ENCODE results near the gene CLTA. TPM values are rescaled to one million over a fixed set of nuclear protein-coding genes. Genes with fewer than 3 reads are reported as not detected.

The CLTA gene
- total RNA-seq = 281 and 317 TPM in 2 replicates
- polyA plus RNA-seq = 212 and 229 TPM in 2 replicates
- 351 and 388 TPM in 2 replicates for polyA plus RNA-seq (2011; cell fraction: cytosol; rRNA removed)
- polyA plus RNA-seq (2011; cell fraction: nucleus; rRNA removed) = 135 and 162 TPM in 2 replicates
- polyA plus RNA-seq (2012) = 355 and 368 TPM in 2 replicates
- 98.2 and 102 TPM in 2 replicates for polyA minus RNA-seq
- polyA minus RNA-seq (2011; cell fraction: cytosol; rRNA and poly(A)+ RNA removed) = 94.4 TPM
- polyA minus RNA-seq (2011; cell fraction: nucleus; rRNA and poly(A)+ RNA removed) = 23.4 and 37.0 TPM in 2 replicates
- Bru-seq, nascent RNA = percentile 93 among the genes with signal in this experiment
- BruChase-seq, experiment 1, labeled RNA remaining after a 6-hour chase = percentile 93 among the genes with signal in this experiment
- percentile 90 among the genes with signal in this experiment for BruChase-seq, experiment 2, labeled RNA remaining after a 2-hour chase
- long read RNA-seq, transcript CLTA-202 (5 exons, 1,073 nt) = major isoform, 482 of 528 reads
- long read RNA-seq, partial matches to known transcripts = 7 of 528 reads
- long read RNA-seq, other reads (novel, unspliced or antisense) = 35 of 528 reads

- Histone ChIP-seq H3K4me3 (replicated peaks in 1 of 3; ENCODE audit: insufficient read depth in 1 of 3, low read depth in 1 of 3, low read length in 3 of 3) (peak within 1 kb of the TSS; percentile 80 to 93 (median 90)), H3K27me3 (ENCODE audit: control insufficient read depth in 2 of 2, insufficient read depth in 2 of 2, low read length in 2 of 2) (no peaks in the 10 kb centered on the region), H3K9me3 (replicated peaks; ENCODE audit: control insufficient read depth, insufficient read depth, low read length) (no peaks in the 10 kb centered on the region), H3K79me2 (ENCODE audit: control insufficient read depth, insufficient read depth, low read length) (peaks cover 48% of the 10 kb centered on the region), H3K9me1 (replicated peaks; ENCODE audit: control insufficient read depth, extremely low read depth, insufficient read depth, low read length) (no peaks in the 10 kb centered on the region), H2AFZ (ENCODE audit: low read depth, low read length) (peak within 1 kb of the TSS; percentile 87), H3K4me1 (ENCODE audit: control insufficient read depth, extremely low read depth, insufficient read depth, low read length) (peaks cover 31% of the 10 kb centered on the region), H4K20me1 (replicated peaks; ENCODE audit: control insufficient read depth, extremely low read depth, insufficient read depth, low read length) (no peaks in the 10 kb centered on the region), H3K9ac (replicated peaks; ENCODE audit: extremely low read depth, insufficient read depth, low read length) (peak within 1 kb of the TSS; percentile 96), H3K4me2 (ENCODE audit: insufficient read depth, low read length) (peak within 1 kb of the TSS; percentile 89), H3K27ac (ENCODE audit: insufficient read depth, low read depth, low read length) (peak within 1 kb of the TSS; percentile 78), H3K36me3 (ENCODE audit: control insufficient read depth in 2 of 2, extremely low read depth in 1 of 2, insufficient read depth in 2 of 2, low read length in 2 of 2) (no peaks in the 10 kb centered on the region)
- peak; percentile 98 for DNase-seq (ENCODE audit: low read depth, low spot score)
- CTCF ChIA-PET = interaction anchor here (0.6 to 4.3 kb wide), 19 partner anchors 11 to 400 kb away, joined by 3 to 29 read pairs (median 7); partner anchors contain the start of gene GLIPR2
- dilution Hi-C loops (cut with MboI; ENCODE audit: extremely low pct_ligation_motif_present, low sequenced_read_pairs) (no loop called here), intact Hi-C loops (cut with micrococcal nuclease) (loop anchor here (5.0 kb wide), 1 partner anchor 137 kb away; no protein-coding TSS in a partner anchor)
- POLR2A ChIA-PET = interaction anchor here (0.6 to 1.7 kb wide), 11 partner anchors 11 to 409 kb away, joined by 3 to 8 read pairs (median 4); no protein-coding TSS in a partner anchor
- FAIRE-seq = peak; percentile 98
- BruUV-seq (replicated peaks) = no TSS peak
- TF ChIP-seq JUN (IDR thresholded peaks at IDR 0.05; ENCODE audit: borderline replicate concordance, insufficient read depth, insufficient read length, low read depth) = no peak
- TF ChIP-seq MYC (IDR thresholded peaks at IDR 0.05; ENCODE audit: low read depth, low read length) = no peak
- peak; percentile 98 for TF ChIP-seq POLR2AphosphoS5 (IDR thresholded peaks at IDR 0.05; ENCODE audit: insufficient read depth, low read depth, low read length)
- TF ChIP-seq CTCF (IDR thresholded peaks at IDR 0.05; ENCODE audit: extremely low read depth in 1 of 2, insufficient read depth in 1 of 2, low read depth in 1 of 2, low read length in 2 of 2) = peak; percentile 40 to 50
- peak; percentile 98 for TF ChIP-seq POLR2A (IDR thresholded peaks at IDR 0.05; ENCODE audit: low read depth, low read length)
- no peak for TF ChIP-seq EZH2 (IDR thresholded peaks at IDR 0.05; ENCODE audit: borderline replicate concordance, low read depth, low read length, severe bottlenecking)
Measured at GRCh38 chr9:36190388-36191289, at the start of gene CLTA. Gene CLTA (plus strand): TSS chr9:36190921. CDS start chr9:36191057, 136 bp downstream.

Data from endothelial cell of umbilical vein (primary cell).